HG02571 (cell line): ENCODE results near the gene MBTD1.

ENCODE experiments used
- ATAC-seq: cut with Tn5 transposase; IDR thresholded peaks from one replicate; pipeline ENCODE4 v1.9.1; 2021; ENCODE audit warnings: mild to moderate bottlenecking, moderate library complexity; ENCODE audit not compliant: unreplicated experiment

MBTD1 gene

DNA sequence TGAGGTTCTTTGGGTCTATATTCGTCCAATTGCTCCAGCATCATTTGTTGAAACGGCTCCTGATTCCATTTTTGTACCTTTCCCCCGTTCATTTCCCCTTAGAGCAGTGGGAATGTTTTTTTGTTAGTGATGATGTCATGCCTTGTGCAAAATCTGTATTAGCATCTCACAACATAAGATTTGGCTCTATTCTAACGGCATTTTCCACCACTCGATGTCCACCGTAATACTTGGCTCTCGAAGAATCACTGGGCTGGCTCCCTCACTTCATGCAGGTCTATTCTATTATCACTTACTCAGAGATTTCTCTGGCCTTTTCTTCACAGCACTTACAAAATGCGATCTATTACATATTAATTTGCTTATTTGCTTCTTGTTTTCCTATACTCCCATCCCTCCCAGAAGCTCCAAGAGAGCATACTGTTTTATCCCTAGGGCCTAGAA lies 107.1 kb downstream of the MBTD1 start:
- no peak for ATAC-seq

DNA sequence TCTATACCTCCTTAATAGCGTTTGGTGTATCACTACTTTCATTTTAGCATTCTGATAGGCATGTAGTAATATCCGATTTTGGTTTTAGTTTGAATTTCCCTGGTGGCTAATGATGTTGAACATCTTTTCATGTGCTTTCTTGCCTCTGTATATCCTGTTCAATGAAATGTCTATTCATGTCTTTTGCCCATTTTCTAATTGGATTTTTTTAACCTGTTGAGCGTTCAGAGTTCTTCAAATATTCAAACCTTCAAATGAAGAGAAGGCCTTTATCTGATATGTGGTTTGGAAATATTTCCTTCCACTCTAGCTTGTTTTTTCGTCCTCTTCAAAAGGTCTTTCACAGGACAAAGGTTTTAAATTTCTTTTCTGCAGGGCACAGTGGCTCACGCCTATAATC lies 108.9 kb downstream of the MBTD1 start:
- no peak for ATAC-seq

DNA sequence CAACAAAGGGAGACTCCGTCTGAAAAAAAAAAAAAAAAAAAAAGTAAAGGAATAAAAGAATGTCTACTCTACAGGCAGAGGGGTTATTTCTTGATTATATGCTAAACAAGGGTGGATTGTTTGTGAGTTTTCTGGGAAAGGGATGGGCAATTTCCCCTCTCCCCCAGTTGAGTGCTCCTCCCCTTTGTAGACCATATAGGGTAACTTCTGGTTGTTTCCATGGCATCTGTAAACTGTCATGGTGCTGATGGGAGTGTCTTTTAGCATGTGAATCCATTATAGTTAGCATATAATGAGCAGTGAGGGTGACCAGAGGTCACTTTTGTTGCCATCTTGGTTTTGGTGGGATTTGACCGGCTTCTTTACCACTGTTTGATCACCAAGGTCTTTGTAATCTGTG lies 110.7 kb downstream of the MBTD1 start:
- no peak for ATAC-seq

DNA sequence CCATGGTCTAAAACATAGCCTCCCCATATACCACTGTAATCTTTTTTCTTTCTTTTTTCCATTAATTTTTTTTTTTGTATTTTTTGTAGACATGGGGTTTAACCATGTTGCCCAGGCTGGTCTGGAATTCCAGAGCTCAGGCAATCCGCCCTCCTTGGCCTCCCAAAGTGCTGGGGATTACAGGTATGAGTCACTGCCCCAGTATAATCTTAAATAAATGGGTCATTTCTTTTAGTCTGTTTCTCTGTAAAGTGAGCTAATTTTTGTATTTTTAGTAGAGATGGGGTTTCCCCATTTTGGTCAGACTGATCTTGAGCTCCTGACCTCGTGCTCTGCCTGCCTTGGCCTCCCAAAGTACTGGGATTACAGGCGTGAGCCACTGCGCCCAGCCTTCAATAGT lies 112.2 kb downstream of the MBTD1 start:
- peak; percentile 53 for ATAC-seq

DNA sequence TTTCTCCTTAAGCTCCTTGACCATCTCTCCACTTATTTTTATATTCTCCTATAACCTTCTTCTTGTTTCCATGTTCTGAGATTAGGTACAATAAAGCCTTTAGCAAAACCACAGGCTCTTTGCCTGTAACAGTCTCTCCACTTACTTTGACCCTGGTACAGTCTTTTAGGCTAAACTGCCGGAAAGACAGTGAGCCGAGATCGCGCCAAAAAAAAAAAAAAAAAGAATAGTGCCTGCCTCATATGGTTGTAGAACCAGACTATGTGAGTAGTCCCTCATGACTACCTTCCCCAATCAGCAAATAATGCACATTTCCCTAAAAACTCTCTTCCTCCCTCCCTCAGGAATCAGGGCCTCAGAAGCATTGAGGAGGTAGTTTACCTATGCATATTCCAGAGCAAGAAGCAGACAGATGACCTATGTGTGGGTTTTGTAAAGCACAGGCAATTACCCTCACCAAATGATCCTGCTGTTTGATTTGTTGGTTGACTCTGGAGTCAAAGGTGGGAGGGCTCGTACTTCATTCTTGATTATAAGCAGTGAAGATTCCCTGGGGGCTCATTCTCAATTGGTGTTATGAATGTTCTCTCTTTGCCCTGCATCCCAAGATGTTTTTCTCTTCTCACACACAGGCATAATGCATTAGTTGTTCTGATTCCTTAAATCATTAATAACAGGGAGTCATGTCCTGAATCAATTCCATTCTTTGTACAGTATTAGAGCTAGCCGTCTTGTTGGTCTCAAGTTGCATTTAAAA lies 115.4 kb downstream of the MBTD1 start:
- ATAC-seq, result no peak

DNA sequence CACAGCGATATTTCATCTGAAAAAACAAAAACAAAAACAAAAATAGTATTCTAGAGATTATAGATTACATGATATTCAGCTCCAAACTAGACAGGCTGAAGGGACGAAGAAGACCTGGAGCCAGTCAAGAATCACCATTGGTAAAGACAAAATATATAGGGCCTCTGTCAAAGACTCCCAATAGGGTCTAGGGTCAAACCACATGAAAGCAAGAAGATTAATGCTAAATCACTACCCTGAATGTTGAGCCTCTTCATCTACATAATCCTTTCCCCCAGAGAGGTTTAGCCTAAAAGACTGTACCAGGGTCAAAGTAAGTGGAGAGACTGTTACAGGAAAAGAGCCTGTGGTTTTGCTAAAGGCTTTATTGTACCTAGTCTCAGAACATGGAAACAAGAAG lies 117.3 kb downstream of the MBTD1 start:
- no peak for ATAC-seq

DNA sequence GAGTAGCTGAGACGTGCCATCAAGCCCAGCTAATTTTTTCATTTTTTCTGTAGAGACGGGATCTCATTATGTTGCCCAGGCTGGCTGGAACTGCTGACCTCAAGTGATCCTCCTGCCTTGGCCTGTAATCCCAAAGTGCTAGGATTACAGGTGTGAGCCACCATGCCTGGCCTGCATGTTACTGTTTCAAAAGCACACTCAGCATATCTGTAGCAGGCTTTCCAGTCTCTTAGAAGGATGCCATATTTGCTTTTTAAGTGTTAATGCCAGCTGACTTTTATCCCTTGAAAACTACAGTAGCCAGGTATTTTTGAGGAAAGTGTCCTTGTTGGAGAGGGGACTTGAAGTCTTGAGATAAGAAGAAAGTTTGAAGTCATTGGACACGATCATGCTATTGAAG lies 123.9 kb downstream of the MBTD1 start:
- ATAC-seq, result no peak

DNA sequence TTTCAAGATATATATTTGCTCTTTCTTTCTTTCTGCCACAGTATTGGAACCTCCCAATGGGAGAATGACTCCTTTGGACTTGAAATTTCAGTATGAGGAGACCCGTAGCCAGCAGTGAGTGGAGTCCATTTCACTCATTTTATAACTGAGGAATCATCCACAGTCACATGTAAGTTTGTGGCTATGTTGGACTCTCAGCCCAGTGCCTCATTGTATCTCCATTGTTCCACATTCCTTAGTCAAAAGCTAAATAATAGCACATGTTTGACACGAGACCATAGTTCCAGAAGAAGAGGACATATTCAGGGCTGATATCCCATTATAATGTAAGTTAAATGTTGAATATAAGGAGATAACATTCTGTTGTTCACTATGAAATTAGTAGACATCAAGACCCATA lies 126.5 kb downstream of the MBTD1 start:
- ATAC-seq, result no peak

DNA sequence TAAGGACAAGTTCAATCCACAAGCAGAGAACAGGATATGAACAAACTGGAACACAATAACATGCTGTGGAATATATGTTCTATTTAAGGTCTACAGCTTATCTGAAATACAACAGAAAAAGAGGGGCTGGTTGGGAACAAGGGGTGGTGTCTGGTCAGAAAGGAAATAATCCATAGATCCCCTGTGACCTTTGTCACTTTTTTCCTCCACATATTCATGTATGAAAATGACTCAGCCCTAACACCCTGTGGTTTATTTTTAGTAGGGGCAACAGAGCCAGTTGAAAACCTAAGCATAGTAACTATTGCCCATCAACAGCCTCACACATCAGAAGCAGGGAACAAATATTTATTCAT lies 126.9 kb downstream of the MBTD1 start:
- no peak for ATAC-seq

DNA sequence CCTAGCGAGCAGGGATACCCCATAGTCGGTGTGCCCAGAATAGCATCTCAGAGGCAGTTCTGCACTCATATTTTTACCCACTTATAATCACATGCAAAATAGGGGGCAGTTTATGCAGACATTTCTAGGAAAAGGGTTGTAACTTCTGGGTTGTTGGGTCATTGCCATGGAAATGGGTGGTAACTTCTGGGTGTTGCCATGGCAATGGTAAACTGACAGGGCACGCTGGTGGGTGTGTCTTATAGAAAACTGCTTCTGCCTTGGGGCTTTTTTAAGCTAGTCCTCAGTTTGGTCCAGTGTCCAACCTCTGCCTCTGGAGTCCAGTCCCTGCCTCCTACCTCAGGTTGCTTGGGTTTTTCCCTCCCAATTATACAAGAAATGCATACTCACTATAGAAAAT lies 131.8 kb downstream of the MBTD1 start:
- ATAC-seq, result no peak
